Liver (tissue), 9 donors: ENCODE results near the gene LCMT2. TPM values are rescaled to one million over a fixed set of nuclear protein-coding genes. Genes with fewer than 3 reads are reported as not detected.

Source experiments
- DNase-seq: peaks from one replicate; pipeline ENCODE4 v3.0.0-alpha.2; 2017; ENCODE audit warnings: low spot score
- H3K27ac ChIP-seq, 2 donors: one replicate each; pipeline ENCODE4 v1.7.0; 2013; ENCODE audit warnings: inconsistent platforms in 2 of 2, low read length in 2 of 2, control low read depth in 1 of 2, low read depth in 1 of 2, mild to moderate bottlenecking in 1 of 2
- H3K27me3 ChIP-seq, 4 donors: one replicate each; pipeline versions ENCODE4 v1.6.1 to v1.7.0; 2013; ENCODE audit warnings: low read length in 3 of 4, inconsistent platforms in 1 of 4, mild to moderate bottlenecking in 1 of 4, moderate library complexity in 1 of 4; ENCODE audit not compliant: control insufficient read depth in 4 of 4, insufficient read depth in 4 of 4
- H3K36me3 ChIP-seq, 4 donors: one replicate each; pipeline versions ENCODE4 v1.6.1 to v1.7.0; 2013; ENCODE audit warnings: low read length in 3 of 4, mild to moderate bottlenecking in 3 of 4, low read depth in 1 of 4, moderate library complexity in 1 of 4; ENCODE audit not compliant: control insufficient read depth in 4 of 4, insufficient read depth in 3 of 4
- H3K4me1 ChIP-seq, 4 donors: one replicate each; pipeline versions ENCODE4 v1.6.1 to v1.7.0; 2013; ENCODE audit warnings: low read length in 3 of 4, mild to moderate bottlenecking in 3 of 4, moderate library complexity in 1 of 4; ENCODE audit not compliant: control insufficient read depth in 4 of 4, insufficient read depth in 4 of 4
- H3K4me3 ChIP-seq, 3 donors: one replicate each; pipeline versions ENCODE4 v1.6.1 to v1.7.0; 2013; ENCODE audit warnings: low read length in 3 of 3, control low read depth in 1 of 3, low read depth in 1 of 3, mild to moderate bottlenecking in 1 of 3
- H3K9ac ChIP-seq, 2 donors: one replicate each; pipeline ENCODE4 v1.7.0; 2013; ENCODE audit warnings: low read length in 2 of 2, mild to moderate bottlenecking in 2 of 2, moderate library complexity in 2 of 2, control low read depth in 1 of 2, low read depth in 1 of 2
- H3K9me3 ChIP-seq, 4 donors: one replicate each; pipeline versions ENCODE4 v1.6.1 to v1.7.0; 2013; ENCODE audit warnings: low read length in 3 of 4; ENCODE audit not compliant: control insufficient read depth in 4 of 4
- ATF3 ChIP-seq: IDR thresholded peaks from 2 replicates; pipeline ENCODE4 v1.6.1; 2016; ENCODE audit warnings: antibody characterized with exemption
- CTCF ChIP-seq: fragments of 150-350 bp; IDR thresholded peaks from 2 replicates; pipeline ENCODE4 v1.5.1; 2017; ENCODE audit warnings: improper control_type of control experiment, low read depth, low read length; ENCODE audit not compliant: missing input control
- EGR1 ChIP-seq, 2 donors: IDR thresholded peaks; 2 replicates each; pipeline ENCODE4 v1.6.1; 2016 to 2018; ENCODE audit warnings: antibody characterized with exemption in 2 of 2, low read depth in 2 of 2
- FOXA1 ChIP-seq: IDR thresholded peaks from 2 replicates; pipeline ENCODE4 v1.6.1; 2016; ENCODE audit warnings: antibody characterized with exemption
- FOXA2 ChIP-seq: IDR thresholded peaks from 2 replicates; pipeline ENCODE4 v1.6.1; 2016; ENCODE audit warnings: antibody characterized with exemption
- GABPA ChIP-seq, 2 donors: IDR thresholded peaks in 1 of 2; conservative IDR thresholded peaks in 1 of 2; 2 replicates each; pipeline ENCODE4 v1.6.1; 2016; ENCODE audit warnings: antibody characterized with exemption in 2 of 2, mild to moderate bottlenecking in 1 of 2, moderate library complexity in 1 of 2
- HNF4A ChIP-seq, 2 donors: conservative IDR thresholded peaks; 2 replicates each; pipeline ENCODE4 v1.6.1; 2016; ENCODE audit warnings: antibody characterized with exemption in 2 of 2, mild to moderate bottlenecking in 2 of 2
- HNF4G ChIP-seq: IDR thresholded peaks from 2 replicates; pipeline ENCODE4 v1.6.1; 2016; ENCODE audit warnings: antibody characterized with exemption
- JUND ChIP-seq, 2 donors: IDR thresholded peaks; 2 replicates each; pipeline ENCODE4 v1.6.1; 2016; ENCODE audit warnings: antibody characterized with exemption in 2 of 2
- MAX ChIP-seq: IDR thresholded peaks from 2 replicates; pipeline ENCODE4 v1.6.1; 2016; ENCODE audit warnings: antibody characterized with exemption
- NR2F2 ChIP-seq: IDR thresholded peaks from 2 replicates; pipeline ENCODE4 v1.6.1; 2016; ENCODE audit warnings: antibody characterized with exemption
- RAD21 ChIP-seq, 2 donors: IDR thresholded peaks; 2 replicates each; pipeline ENCODE4 v1.6.1; 2016; ENCODE audit warnings: antibody characterized with exemption in 2 of 2, mild to moderate bottlenecking in 2 of 2
- REST ChIP-seq: IDR thresholded peaks from 2 replicates; pipeline ENCODE4 v1.6.1; 2016; ENCODE audit warnings: antibody characterized with exemption, mild to moderate bottlenecking
- RXRA ChIP-seq, 2 donors: IDR thresholded peaks; 2 replicates each; pipeline ENCODE4 v1.6.1; 2017 to 2018; ENCODE audit warnings: antibody characterized with exemption in 2 of 2, mild to moderate bottlenecking in 1 of 2
- SP1 ChIP-seq: IDR thresholded peaks from 2 replicates; pipeline ENCODE4 v1.6.1; 2018; ENCODE audit warnings: antibody characterized with exemption, mild to moderate bottlenecking
- TAF1 ChIP-seq: conservative IDR thresholded peaks from 2 replicates; pipeline ENCODE4 v1.6.1; 2016; ENCODE audit warnings: antibody characterized with exemption, mild to moderate bottlenecking
- YY1 ChIP-seq: IDR thresholded peaks from 2 replicates; pipeline ENCODE4 v1.6.1; 2016; ENCODE audit warnings: antibody characterized with exemption, mild to moderate bottlenecking
- ZBTB33 ChIP-seq: IDR thresholded peaks from 2 replicates; pipeline ENCODE4 v1.6.1; 2016; ENCODE audit warnings: antibody characterized with exemption
- WGBS: extraction: QIAGEN DNeasy Blood & Tissue Kit; methylation state at CpG from one replicate; pipeline ENCODE4 v1.1.7; 2013; 5-methylcytosine and 5-hydroxymethylcytosine counted together
- polyA plus RNA-seq, 2 donors: library from polyadenylated mRNA; stranded (reverse) in 1 of 2; unstranded in 1 of 2; fragments of 200-250 nt in 1 of 2; fragments of >200 nt in 1 of 2; fragmentation: Nextera tagmentation in 1 of 2; extraction: Ambion mirVana in 1 of 2; gene quantifications; one replicate each; pipeline versions ENCODE4 v1.2.1 to v1.2.3, GENCODE V29; 2013 to 2015
- total RNA-seq, 2 donors: library from RNA; depleted of rRNA; stranded (reverse); fragments of >200 nt; gene quantifications; one replicate each; pipeline ENCODE4 v1.2.3, GENCODE V29; 2014
- donor health status: healthy.
- donor health status: healthy.
- donor health status: healthy.
- donor health status: healthy.
- donor health status: healthy.

The LCMT2 gene
- total and polyA plus RNA-seq, 4 donors = 3.1 to 4.3 (median 3.9) TPM

- no peaks in the 10 kb centered on the region for H3K9me3 ChIP-seq
- H3K36me3 ChIP-seq = peaks cover 7 to 35% (median 23%) of the 10 kb centered on the region in 4 donors
- H3K4me3 ChIP-seq = no peak overlapping the region
- no peak overlapping the region for H3K9ac ChIP-seq
- H3K27me3 ChIP-seq = no peaks in the 10 kb centered on the region
- WGBS = 91% methylated on average over 2 of the region's 2 CpGs
- no peak overlapping the region for H3K27ac ChIP-seq
- no peak for DNase-seq
- H3K4me1 ChIP-seq = no peaks in the 10 kb centered on the region
- TF ChIP-seq RAD21 (IDR thresholded peaks at IDR 0.05) (no peak), SP1 (no peak), YY1 (no peak), MAX (no peak), FOXA2 (no peak), CTCF (no peak), ATF3 (no peak), REST (no peak), JUND (IDR thresholded peaks at IDR 0.05) (no peak), HNF4G (no peak), NR2F2 (no peak)
These were observed 22.5 kb upstream of the LCMT2 start for GRCh38 chr15:43352693-43353382.

- Histone ChIP-seq H3K27ac (no peak overlapping the region), H3K36me3 (peaks cover 10 to 51% (median 41%) of the 10 kb centered on the region in 4 donors), H3K4me3 (no peak overlapping the region), H3K9ac (no peak overlapping the region), H3K9me3 (no peaks in the 10 kb centered on the region), H3K4me1 (no peaks in the 10 kb centered on the region), H3K27me3 (no peaks in the 10 kb centered on the region)
- TF ChIP-seq FOXA1 (no peak), YY1 (no peak), RXRA (IDR thresholded peaks at IDR 0.05) (no peak), REST (no peak), JUND (IDR thresholded peaks at IDR 0.05) (no peak), HNF4A (conservative IDR thresholded peaks at IDR 0.05) (no peak), MAX (no peak), EGR1 (IDR thresholded peaks at IDR 0.05; ENCODE audit: low read depth in 2 of 2) (no peak), GABPA (IDR thresholded peaks at IDR 0.05 in 1 of 2, conservative IDR thresholded peaks at IDR 0.05 in 1 of 2) (no peak), FOXA2 (no peak), TAF1 (no peak), NR2F2 (no peak), ZBTB33 (no peak), SP1 (no peak), RAD21 (IDR thresholded peaks at IDR 0.05) (no peak), HNF4G (no peak)
- 93% methylated on average over 3 of the region's 3 CpGs for WGBS
- DNase-seq = no peak
These were observed 16.7 kb upstream of the LCMT2 start for GRCh38 chr15:43347114-43347513.
